OCI-LY3 (cell line): ENCODE results near the gene RASGRF2.

Experiments
- H2AFZ ChIP-seq: fragments of 200-600, 300-600 bp; shearing (Covaris generic); 2 replicates; pipeline ENCODE4 v1.6.0; 2014; ENCODE audit warnings: antibody characterized with exemption, low read depth, low read length
- H3K27ac ChIP-seq: fragments of 200-600, 300-600 bp; sonication (generic); 2 replicates; pipeline ENCODE4 v1.5.1; 2014; ENCODE audit warnings: mild to moderate bottlenecking, low read length, moderate library complexity, mixed read lengths
- H3K27me3 ChIP-seq: fragments of 200-600, 300-600 bp; sonication (generic); 2 replicates; pipeline ENCODE4 v1.6.1; 2014; ENCODE audit warnings: low read depth, low read length, mixed read lengths
- H3K36me3 ChIP-seq: fragments of 200-600, 300-600 bp; sonication (generic); replicated peaks from 2 replicates; pipeline ENCODE3; 2014; ENCODE audit warnings: low read depth, low read length, mixed read lengths
- H3K4me1 ChIP-seq: fragments of 300-600, 200-600 bp; sonication (generic); 2 replicates; pipeline ENCODE4 v1.6.1; 2014; ENCODE audit warnings: low read length, mixed read lengths
- H3K4me2 ChIP-seq: fragments of 200-600, 300-600 bp; sonication (generic); 2 replicates; pipeline ENCODE4 v1.6.1; 2014; ENCODE audit warnings: low read length, mixed read lengths
- H3K4me3 ChIP-seq: fragments of 300-600, 200-600 bp; sonication (generic); 2 replicates; pipeline ENCODE4 v1.5.1; 2014; ENCODE audit warnings: antibody characterized with exemption, mild to moderate bottlenecking, low read length, moderate library complexity
- H3K79me2 ChIP-seq: fragments of 300-600, 200-600 bp; shearing (Covaris generic); 2 replicates; pipeline ENCODE4 v1.6.1; 2014; ENCODE audit warnings: mild to moderate bottlenecking, low read length, mixed read lengths
- H3K9ac ChIP-seq: fragments of 300-600, 200-600 bp; shearing (Covaris generic); 2 replicates; pipeline ENCODE4 v1.6.0; 2014; ENCODE audit warnings: mild to moderate bottlenecking, low read length, moderate library complexity
- H3K9me3 ChIP-seq: fragments of 200-600, 300-600 bp; shearing (Covaris generic); 2 replicates; pipeline ENCODE4 v1.6.1; 2014; ENCODE audit warnings: low read length, mixed read lengths; ENCODE audit not compliant: insufficient read depth
- H4K20me1 ChIP-seq: fragments of 200-600, 300-600 bp; sonication (generic); 2 replicates; pipeline ENCODE4 v1.6.1; 2016; ENCODE audit warnings: low read length, mixed read lengths; ENCODE audit not compliant: insufficient read depth
- CTCF ChIP-seq: fragments of 200-600, 300-600 bp; sonication (generic); IDR thresholded peaks from 2 replicates; pipeline ENCODE4 v1.5.1; 2014; ENCODE audit warnings: antibody characterized with exemption, low read length, low read depth
- EZH2phosphoT487 ChIP-seq: fragments of 200-600 bp; shearing (Covaris generic); IDR thresholded peaks from 2 replicates; pipeline ENCODE4 v1.6.1; 2018; ENCODE audit warnings: antibody characterized with exemption, mixed run types, low read depth

The RASGRF2 gene

DNA sequence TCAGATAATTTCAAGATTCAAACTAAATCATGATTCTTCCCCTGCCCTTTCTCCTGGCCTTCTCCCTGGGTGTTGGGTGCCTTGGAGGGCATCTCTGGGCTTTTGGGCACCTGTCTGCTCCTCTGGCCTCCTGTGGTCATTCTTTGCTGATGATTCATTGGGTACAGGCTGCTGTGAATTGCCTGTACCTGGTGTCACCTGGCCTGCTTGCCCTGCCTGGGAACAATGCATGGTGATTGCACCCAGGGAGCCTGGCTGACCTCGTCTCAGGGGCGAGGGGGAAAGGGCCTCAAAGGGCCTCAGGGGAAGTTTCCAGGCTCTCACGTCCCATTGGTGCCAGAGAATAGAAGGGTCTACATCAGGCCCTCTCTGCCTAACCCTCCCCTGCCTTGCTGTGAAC is 252.9 kb downstream of the RASGRF2 start:
- TF ChIP-seq EZH2phosphoT487 = no peak
- no peak for TF ChIP-seq CTCF
- Histone ChIP-seq H3K4me2 (peak overlapping the region; percentile 78), H3K79me2 (no peaks in the 10 kb centered on the region), H3K27me3 (no peaks in the 10 kb centered on the region), H4K20me1 (no peaks in the 10 kb centered on the region), H2AFZ (no peak overlapping the region), H3K4me1 (peaks cover 55% of the 10 kb centered on the region), H3K36me3 (no peaks in the 10 kb centered on the region), H3K9ac (no peak overlapping the region), H3K9me3 (no peaks in the 10 kb centered on the region), H3K27ac (peak overlapping the region; percentile 56), H3K4me3 (peak overlapping the region; percentile 57; the same call in 1 of the 2 replicates)

- Histone ChIP-seq H3K9ac (no peak overlapping the region), H3K4me1 (peaks cover 51% of the 10 kb centered on the region), H3K4me3 (no peak overlapping the region), H3K79me2 (no peaks in the 10 kb centered on the region), H2AFZ (no peak overlapping the region), H3K36me3 (no peaks in the 10 kb centered on the region), H3K27me3 (no peaks in the 10 kb centered on the region), H3K4me2 (no peak overlapping the region), H3K27ac (no peak overlapping the region), H3K9me3 (no peaks in the 10 kb centered on the region), H4K20me1 (no peaks in the 10 kb centered on the region)
- TF ChIP-seq EZH2phosphoT487 (no peak), CTCF (no peak)
These were observed 254.7 kb downstream of the RASGRF2 start for GRCh38 chr5:81214848-81215247.

- Histone ChIP-seq H4K20me1 (no peaks in the 10 kb centered on the region), H3K4me2 (no peak overlapping the region), H3K9me3 (no peaks in the 10 kb centered on the region), H3K36me3 (no peaks in the 10 kb centered on the region), H3K79me2 (no peaks in the 10 kb centered on the region), H3K4me1 (peaks cover 44% of the 10 kb centered on the region), H2AFZ (no peak overlapping the region), H3K9ac (no peak overlapping the region), H3K27me3 (no peaks in the 10 kb centered on the region), H3K27ac (no peak overlapping the region), H3K4me3 (no peak overlapping the region)
- TF ChIP-seq EZH2phosphoT487 (no peak), CTCF (no peak)
These were observed 256.0 kb downstream of the RASGRF2 start for GRCh38 chr5:81216152-81216551.

- Histone ChIP-seq H3K27ac (no peak overlapping the region), H3K4me2 (no peak overlapping the region), H3K36me3 (no peaks in the 10 kb centered on the region), H3K27me3 (no peaks in the 10 kb centered on the region), H3K4me1 (peaks cover 26% of the 10 kb centered on the region), H3K9me3 (no peaks in the 10 kb centered on the region), H4K20me1 (no peaks in the 10 kb centered on the region), H3K4me3 (no peak overlapping the region), H3K79me2 (no peaks in the 10 kb centered on the region), H3K9ac (no peak overlapping the region), H2AFZ (no peak overlapping the region)
- TF ChIP-seq CTCF (no peak), EZH2phosphoT487 (no peak)
These were observed 259.2 kb downstream of the RASGRF2 start for GRCh38 chr5:81219389-81219788.
